ENCODE measurements around the gene CGNL1.

DNA sequence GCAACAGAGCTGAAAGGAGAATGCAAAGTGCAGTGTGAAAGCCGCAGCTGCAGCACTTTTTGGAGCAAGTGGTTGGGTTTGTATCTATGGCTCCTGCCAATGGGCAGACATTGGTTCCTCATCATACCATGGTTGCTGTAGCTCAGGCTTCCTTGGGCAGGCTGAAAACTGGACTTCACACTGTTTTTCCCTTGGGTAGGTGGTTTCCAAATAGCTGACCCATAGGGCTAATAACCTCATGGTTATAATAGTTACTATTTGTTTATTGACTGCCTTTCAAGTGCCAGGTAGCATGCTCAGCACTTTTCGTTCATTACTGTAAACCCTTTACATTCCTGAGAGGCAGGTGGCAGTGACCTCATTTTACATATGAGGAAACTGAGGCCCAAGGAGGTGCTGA is 4.5 kb downstream of the CGNL1 start:
- TF ChIP-seq, protein P1, sequence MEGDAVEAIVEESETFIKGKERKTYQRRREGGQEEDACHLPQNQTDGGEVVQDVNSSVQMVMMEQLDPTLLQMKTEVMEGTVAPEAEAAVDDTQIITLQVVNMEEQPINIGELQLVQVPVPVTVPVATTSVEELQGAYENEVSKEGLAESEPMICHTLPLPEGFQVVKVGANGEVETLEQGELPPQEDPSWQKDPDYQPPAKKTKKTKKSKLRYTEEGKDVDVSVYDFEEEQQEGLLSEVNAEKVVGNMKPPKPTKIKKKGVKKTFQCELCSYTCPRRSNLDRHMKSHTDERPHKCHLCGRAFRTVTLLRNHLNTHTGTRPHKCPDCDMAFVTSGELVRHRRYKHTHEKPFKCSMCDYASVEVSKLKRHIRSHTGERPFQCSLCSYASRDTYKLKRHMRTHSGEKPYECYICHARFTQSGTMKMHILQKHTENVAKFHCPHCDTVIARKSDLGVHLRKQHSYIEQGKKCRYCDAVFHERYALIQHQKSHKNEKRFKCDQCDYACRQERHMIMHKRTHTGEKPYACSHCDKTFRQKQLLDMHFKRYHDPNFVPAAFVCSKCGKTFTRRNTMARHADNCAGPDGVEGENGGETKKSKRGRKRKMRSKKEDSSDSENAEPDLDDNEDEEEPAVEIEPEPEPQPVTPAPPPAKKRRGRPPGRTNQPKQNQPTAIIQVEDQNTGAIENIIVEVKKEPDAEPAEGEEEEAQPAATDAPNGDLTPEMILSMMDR (IDR thresholded peaks at IDR 0.05; ENCODE audit: low read length): no peak
- TF ChIP-seq EZH2 (IDR thresholded peaks at IDR 0.05; ENCODE audit: borderline replicate concordance, low read length): no peak
